ENCODE data around the gene UGGT1.

UGGT1 gene

GRCh38 chr2:128108166-128108565 lies 17.2 kb downstream of the UGGT1 start:
- DNase-seq (ENCODE audit: low read depth): no peak

- no peak for DNase-seq (ENCODE audit: low read depth)
Observed at GRCh38 chr2:128109243-128109642, 18.2 kb downstream of the UGGT1 start.

GRCh38 chr2:128115921-128116623 lies 25.1 kb downstream of the UGGT1 start:
- DNase-seq (ENCODE audit: low read depth): no peak

- DNase-seq (ENCODE audit: low read depth): no peak
Observed at GRCh38 chr2:128134573-128134972, 43.6 kb downstream of the UGGT1 start.

GRCh38 chr2:128137094-128137616 lies 46.2 kb downstream of the UGGT1 start:
- no peak for DNase-seq (ENCODE audit: low read depth)

GRCh38 chr2:128139624-128140023 lies 48.6 kb downstream of the UGGT1 start:
- DNase-seq (ENCODE audit: low read depth): no peak

- no peak for DNase-seq (ENCODE audit: low read depth)
Observed at GRCh38 chr2:128145651-128146050, 54.7 kb downstream of the UGGT1 start.

- DNase-seq (ENCODE audit: low read depth): no peak
Observed at GRCh38 chr2:128153786-128154185, 62.8 kb downstream of the UGGT1 start.

GRCh38 chr2:128154225-128154624 lies 63.2 kb downstream of the UGGT1 start:
- no peak for DNase-seq (ENCODE audit: low read depth)

GRCh38 chr2:128155970-128156369 lies 65.0 kb downstream of the UGGT1 start:
- no peak for DNase-seq (ENCODE audit: low read depth)

- DNase-seq (ENCODE audit: low read depth): no peak
Observed at GRCh38 chr2:128156812-128157211, 65.8 kb downstream of the UGGT1 start.

- no peak for DNase-seq (ENCODE audit: low read depth)
Observed at GRCh38 chr2:128157644-128158043, 66.6 kb downstream of the UGGT1 start.

- no peak for DNase-seq (ENCODE audit: low read depth)
Observed at GRCh38 chr2:128158176-128158575, 67.2 kb downstream of the UGGT1 start.

GRCh38 chr2:128159437-128159836 lies 68.4 kb downstream of the UGGT1 start:
- DNase-seq (ENCODE audit: low read depth): no peak

- no peak for DNase-seq (ENCODE audit: low read depth)
Observed at GRCh38 chr2:128160616-128161275, 69.7 kb downstream of the UGGT1 start.

- DNase-seq (ENCODE audit: low read depth): no peak
Observed at GRCh38 chr2:128162266-128162665, 71.3 kb downstream of the UGGT1 start.

- no peak for DNase-seq (ENCODE audit: low read depth)
Observed at GRCh38 chr2:128164311-128164710, 73.3 kb downstream of the UGGT1 start.

- DNase-seq (ENCODE audit: low read depth): no peak
Observed at GRCh38 chr2:128166746-128167353, 75.8 kb downstream of the UGGT1 start.

- no peak for DNase-seq (ENCODE audit: low read depth)
Observed at GRCh38 chr2:128169094-128169493, 78.1 kb downstream of the UGGT1 start.

- DNase-seq (ENCODE audit: low read depth): no peak
Observed at GRCh38 chr2:128169497-128169896, 78.5 kb downstream of the UGGT1 start.

- DNase-seq (ENCODE audit: low read depth): no peak
Observed at GRCh38 chr2:128169933-128170709, 79.1 kb downstream of the UGGT1 start.

GRCh38 chr2:128170776-128171175 lies 79.8 kb downstream of the UGGT1 start:
- no peak for DNase-seq (ENCODE audit: low read depth)

Measured in activated T-helper 9 cell treated with anti-CD3 and anti-CD28 coated beads, Interleukin-2, amount 50 U/mL, for 16 hours (primary cell).